ENCODE data around the gene CRYBG2.

GRCh38 chr1:26395754-26396153, 41.8 kb upstream of the CRYBG2 start:
- TF ChIP-seq POLR2A (IDR thresholded peaks at IDR 0.05) (no peak), CTCF (IDR thresholded peaks at IDR 0.05 in 4 of 5, conservative IDR thresholded peaks at IDR 0.05 in 1 of 5) (no peak)

All from gastrocnemius medialis (tissue), 4 donors.